M059J (cell line): ENCODE results near the gene NEFH. TPM values are rescaled to one million over a fixed set of nuclear protein-coding genes. Genes with fewer than 3 reads are reported as not detected.
A peak's percentile ranks its signal among the peaks of the same experiment; 100 is the strongest.
"Not testable (repeated sequence)": the region's sequence is repeated elsewhere in the genome, so short reads cannot be mapped to it uniquely, and the experiment has no call there.

ENCODE experiments used
- DNase-seq: peaks from one replicate; pipeline ENCODE4 v3.0.0-alpha.2; 2012; ENCODE audit warnings: low read depth
- total RNA-seq: library from RNA; depleted of rRNA; stranded (reverse); fragments of >200 nt; shearing (Covaris generic); gene quantifications from 2 replicates; pipeline ENCODE4 v1.2.3, GENCODE V29; 2014

NEFH gene
- total RNA-seq, 1 experiment from 2014 or later = not detected

- DNase-seq = no peak
Observed at GRCh38 chr22:29464581-29464980, 15.4 kb upstream of the NEFH start.

- DNase-seq = no peak
Observed at GRCh38 chr22:29469755-29470154, 10.3 kb upstream of the NEFH start.

- peak; percentile 49 for DNase-seq
Observed at GRCh38 chr22:29470159-29470855, 9.7 kb upstream of the NEFH start.

- no peak for DNase-seq
Observed at GRCh38 chr22:29473001-29473400, 7.0 kb upstream of the NEFH start.

GRCh38 chr22:29475550-29475949 is 4.5 kb upstream of the NEFH start:
- no peak for DNase-seq

- DNase-seq = no peak
Observed at GRCh38 chr22:29476116-29476515, 3.9 kb upstream of the NEFH start.

- DNase-seq = no peak
Observed at GRCh38 chr22:29477723-29478318, 2.2 kb upstream of the NEFH start.

- DNase-seq = no peak
Observed at GRCh38 chr22:29478326-29479276, 1.4 kb upstream of the NEFH start.

GRCh38 chr22:29480262-29480511 is 169 bp downstream of the NEFH start:
- DNase-seq = no peak

- no peak for DNase-seq
Observed at GRCh38 chr22:29480512-29481264, 670 bp downstream of the NEFH start.

- DNase-seq = peak; percentile 32
Observed at GRCh38 chr22:29481265-29482000, 1.4 kb downstream of the NEFH start.

- no peak for DNase-seq
Observed at GRCh38 chr22:29482253-29482652, 2.2 kb downstream of the NEFH start.

- no peak for DNase-seq
Observed at GRCh38 chr22:29482726-29483125, 2.7 kb downstream of the NEFH start.

- DNase-seq = no peak
Observed at GRCh38 chr22:29483254-29483653, 3.2 kb downstream of the NEFH start.

GRCh38 chr22:29484642-29485041 is 4.6 kb downstream of the NEFH start:
- no peak for DNase-seq

GRCh38 chr22:29485448-29485847 is 5.4 kb downstream of the NEFH start:
- DNase-seq = no peak

GRCh38 chr22:29487426-29487986 is 7.5 kb downstream of the NEFH start:
- no peak for DNase-seq

- not testable (repeated sequence) for DNase-seq
Observed at GRCh38 chr22:29489127-29489780, 9.2 kb downstream of the NEFH start.

GRCh38 chr22:29491012-29491411 is 11.0 kb downstream of the NEFH start:
- DNase-seq = no peak

GRCh38 chr22:29493636-29494035 is 13.6 kb downstream of the NEFH start:
- no peak for DNase-seq

- no peak for DNase-seq
Observed at GRCh38 chr22:29499852-29500251, 19.8 kb downstream of the NEFH start.
